Sigmoid colon (tissue), 7 donors: Measurements from ENCODE around the gene ALG12. TPM values are rescaled to one million over a fixed set of nuclear protein-coding genes. Genes with fewer than 3 reads are reported as not detected.

Source experiments
- DNase-seq: peaks from one replicate; pipeline ENCODE4 v3.0.0-alpha.2; 2019
- H3K27ac ChIP-seq, 4 donors: fragments of 200-600 bp; sonication (generic); one replicate each; pipeline ENCODE4 v1.5.1; 2016 to 2019; ENCODE audit warnings: mild to moderate bottlenecking in 1 of 4
- H3K27me3 ChIP-seq, 3 donors: fragments of 200-600 bp; sonication (generic); one replicate each; pipeline ENCODE4 v1.5.1; 2019; ENCODE audit warnings: mild to moderate bottlenecking in 1 of 3
- H3K36me3 ChIP-seq, 4 donors: fragments of 200-600 bp; sonication (generic); one replicate each; pipeline ENCODE4 v1.5.1; 2016 to 2019
- H3K4me1 ChIP-seq, 4 donors: fragments of 200-600 bp; sonication (generic); one replicate each; pipeline ENCODE4 v1.5.1; 2017 to 2019
- H3K4me3 ChIP-seq, 4 donors: fragments of 200-600 bp; sonication (generic); one replicate each; pipeline ENCODE4 v1.5.1; 2017 to 2019; ENCODE audit warnings: mild to moderate bottlenecking in 2 of 4, moderate library complexity in 1 of 4
- H3K9me3 ChIP-seq, 4 donors: fragments of 200-600 bp in 3 of 4; sonication (generic) in 3 of 4; one replicate each; pipeline versions ENCODE4 v1.5.1 to v1.6.1; 2013 to 2019
- EP300 ChIP-seq, 4 donors: sonication (generic); formaldehyde crosslinking; IDR thresholded peaks; one replicate each; pipeline ENCODE4 v1.6.1; 2017; ENCODE audit warnings: antibody characterized with exemption in 4 of 4
- POLR2A ChIP-seq, 2 donors: fragments of 450-650 bp; IDR thresholded peaks; one replicate each; pipeline ENCODE4 v1.6.1; 2016; ENCODE audit warnings: antibody characterized with exemption in 2 of 2, mild to moderate bottlenecking in 2 of 2, moderate library complexity in 2 of 2
- POLR2AphosphoS5 ChIP-seq, 4 donors: sonication (generic); formaldehyde crosslinking; IDR thresholded peaks; one replicate each; pipeline ENCODE4 v1.6.1; 2017; ENCODE audit warnings: antibody characterized with exemption in 4 of 4
- WGBS, 2 donors: extraction: QIAGEN DNeasy Blood & Tissue Kit; methylation state at CpG; one replicate each; pipeline ENCODE4 v1.1.7; 2013; 5-methylcytosine and 5-hydroxymethylcytosine counted together
- intact Hi-C: fragments of 100-400 bp; cut with DNase I; formaldehyde crosslinking; loops from one replicate; pipeline ENCODE4 v1.15.1; 2023
- polyA plus RNA-seq, 3 donors: library from polyadenylated mRNA; stranded (reverse); fragments of 200-250 nt; gene quantifications; one replicate each; pipeline ENCODE4 v1.2.3, GENCODE V29; 2013
- small RNA-seq, 3 donors: library from RNA; depleted of rRNA; stranded (forward); fragments of <200 nt; gene quantifications; one replicate each; pipeline ENCODE3, GENCODE V24; 2016
- total RNA-seq, 4 donors: library from RNA; depleted of rRNA; stranded (reverse); fragments of >200 nt; gene quantifications; one replicate each; pipeline ENCODE4 v1.1.0, GENCODE V29; 2016
- TF ChIP-seq, protein P1 (sequence below), 4 experiments: fragments of 450-650 bp in 3 of 4; fragments of 200-600 bp in 1 of 4; IDR thresholded peaks; one replicate each; pipeline ENCODE4 v1.5.1; 2016 to 2019; ENCODE audit warnings: antibody characterized with exemption in 4 of 4, mild to moderate bottlenecking in 3 of 4, moderate library complexity in 2 of 4
- donor health status: healthy with polysubstance abuse.
- donor health status: Bipolar disorder and iron deficiency.
- donor health status: healthy.

Gene ALG12
- total and polyA plus RNA-seq, 7 donors = 1.8 to 23.9 (median 14.4) TPM

DNA sequence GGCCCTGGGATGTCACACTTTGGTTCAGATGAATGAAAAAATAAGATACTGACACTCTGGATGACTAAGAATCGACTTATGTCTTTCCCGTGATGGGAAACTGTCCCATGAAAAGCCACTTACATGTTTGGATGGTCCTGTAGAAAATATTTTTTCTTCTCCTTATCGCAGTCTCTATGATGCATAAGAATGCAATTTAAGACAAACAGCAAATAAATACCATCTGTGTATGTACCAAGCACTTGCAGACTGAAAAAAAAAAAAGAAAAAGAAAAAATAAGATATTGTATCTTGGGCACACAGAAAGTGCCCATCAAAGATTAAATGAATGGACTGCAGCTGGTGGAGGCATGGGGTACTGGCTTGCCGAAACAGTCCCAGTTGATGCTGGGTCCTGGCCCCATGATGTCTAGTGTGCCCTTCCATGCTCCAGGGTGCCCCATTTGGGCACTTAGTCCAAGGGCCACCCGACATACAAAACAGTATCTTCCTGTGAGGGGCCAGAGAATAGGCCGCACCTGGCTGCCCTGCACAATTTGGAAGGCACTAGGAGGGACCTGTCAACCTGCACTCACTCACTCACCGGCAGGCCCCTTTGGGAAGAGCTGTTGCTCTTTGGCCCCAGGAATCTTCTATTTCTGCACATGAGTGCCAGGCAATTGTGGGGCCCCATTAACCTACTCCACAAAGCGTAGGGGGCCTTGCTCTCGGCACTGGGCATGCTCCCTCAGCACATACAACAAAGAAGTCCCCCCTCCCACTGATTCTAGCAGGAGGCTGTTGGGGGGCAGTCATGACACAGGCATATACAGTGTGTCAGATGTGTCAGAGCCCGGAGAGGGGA is 67.1 kb downstream of the ALG12 start:
- TF ChIP-seq EP300 (IDR thresholded peaks at IDR 0.05) (no peak), POLR2AphosphoS5 (IDR thresholded peaks at IDR 0.05) (no peak), POLR2A (IDR thresholded peaks at IDR 0.05) (no peak)
- TF ChIP-seq, protein P1, sequence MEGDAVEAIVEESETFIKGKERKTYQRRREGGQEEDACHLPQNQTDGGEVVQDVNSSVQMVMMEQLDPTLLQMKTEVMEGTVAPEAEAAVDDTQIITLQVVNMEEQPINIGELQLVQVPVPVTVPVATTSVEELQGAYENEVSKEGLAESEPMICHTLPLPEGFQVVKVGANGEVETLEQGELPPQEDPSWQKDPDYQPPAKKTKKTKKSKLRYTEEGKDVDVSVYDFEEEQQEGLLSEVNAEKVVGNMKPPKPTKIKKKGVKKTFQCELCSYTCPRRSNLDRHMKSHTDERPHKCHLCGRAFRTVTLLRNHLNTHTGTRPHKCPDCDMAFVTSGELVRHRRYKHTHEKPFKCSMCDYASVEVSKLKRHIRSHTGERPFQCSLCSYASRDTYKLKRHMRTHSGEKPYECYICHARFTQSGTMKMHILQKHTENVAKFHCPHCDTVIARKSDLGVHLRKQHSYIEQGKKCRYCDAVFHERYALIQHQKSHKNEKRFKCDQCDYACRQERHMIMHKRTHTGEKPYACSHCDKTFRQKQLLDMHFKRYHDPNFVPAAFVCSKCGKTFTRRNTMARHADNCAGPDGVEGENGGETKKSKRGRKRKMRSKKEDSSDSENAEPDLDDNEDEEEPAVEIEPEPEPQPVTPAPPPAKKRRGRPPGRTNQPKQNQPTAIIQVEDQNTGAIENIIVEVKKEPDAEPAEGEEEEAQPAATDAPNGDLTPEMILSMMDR (IDR thresholded peaks at IDR 0.05) = no peak
- H3K4me1 ChIP-seq = peaks cover 0 to 52% (median 44%) of the 10 kb centered on the region in 4 donors
- no peak overlapping the region for H3K4me3 ChIP-seq
- H3K9me3 ChIP-seq = no peaks in the 10 kb centered on the region
- no peak for DNase-seq
- no peak overlapping the region for H3K27ac ChIP-seq
- H3K36me3 ChIP-seq = no peaks in the 10 kb centered on the region
- 79 to 80% methylated on average over 10 of the region's 10 CpGs for WGBS, 2 donors
- peaks cover 16 to 39% (median 26%) of the 10 kb centered on the region in 3 donors for H3K27me3 ChIP-seq
- intact Hi-C loops = loop anchor here (5.0 to 10.0 kb wide), 2 partner anchors 111 to 344 kb away; partner anchors contain the start of gene PIM3

Small RNAs within 50 kb of the gene (small RNA-seq; reads per million reads assigned to genes)
- 0 reads per million in 3 donors for gene MIR6821

Other genes with a start within 250 kb of the ALG12 start
- 10 to 100 TPM; 31.1 to 52.6 (median 35.9) TPM for gene BRD1, start 90.6 kb downstream of the ALG12 start, total RNA-seq
- 10 to 100 TPM; 12.6 to 21.5 (median 14.3) TPM for gene BRD1, start 90.6 kb downstream of the ALG12 start, polyA plus RNA-seq
- gene ZBED4, start 64.6 kb downstream of the ALG12 start, total RNA-seq = 1 to 10 TPM; 3.9 to 7.5 (median 5.5) TPM
- 10 to 100 TPM in 1 of 3 donors, 1 to 10 TPM in 2; 2.4 to 10.5 (median 4.6) TPM for gene ZBED4, start 64.6 kb downstream of the ALG12 start, polyA plus RNA-seq
- 10 to 100 TPM; 15.5 to 26.5 (median 23.1) TPM for gene CRELD2, start 196 bp upstream of the ALG12 start, total RNA-seq
- gene CRELD2, start 196 bp upstream of the ALG12 start, polyA plus RNA-seq = 10 to 100 TPM in 2 of 3 donors, 1 to 10 TPM in 1; 9.2 to 97.7 (median 11.4) TPM
- 10 to 100 TPM; 26.3 to 50.0 (median 41.8) TPM for gene PIM3, start 42.3 kb upstream of the ALG12 start, total RNA-seq
- 100 to 1,000 TPM in 1 of 3 donors, 10 to 100 TPM in 2; 34.8 to 126 (median 60.1) TPM for gene PIM3, start 42.3 kb upstream of the ALG12 start, polyA plus RNA-seq
- gene IL17REL, start 94.3 kb upstream of the ALG12 start, total RNA-seq = not detected
- gene IL17REL, start 94.3 kb upstream of the ALG12 start, polyA plus RNA-seq = 1 to 10 TPM in 1 of 3 donors, not detected in 2; 1.6 TPM
- not detected for gene TTLL8, start 139.9 kb upstream of the ALG12 start, total RNA-seq
- gene TTLL8, start 139.9 kb upstream of the ALG12 start, polyA plus RNA-seq = not detected
- gene MLC1, start 167.0 kb upstream of the ALG12 start, total RNA-seq = under 1 TPM in 2 of 4 donors, not detected in 2; 0.14 to 0.16 TPM
- under 1 TPM in 1 of 3 donors, not detected in 2; 0.23 TPM for gene MLC1, start 167.0 kb upstream of the ALG12 start, polyA plus RNA-seq
- 1 to 10 TPM in 3 of 4 donors, under 1 TPM in 1; 0.82 to 5.6 (median 2.6) TPM for gene MOV10L1, start 171.6 kb upstream of the ALG12 start, total RNA-seq
- under 1 TPM in 1 of 3 donors, not detected in 2; 0.47 TPM for gene MOV10L1, start 171.6 kb upstream of the ALG12 start, polyA plus RNA-seq